HL-60 (cell line): ENCODE results near the gene TPT1.
"Not testable (repeated sequence)": the region's sequence is repeated elsewhere in the genome, so short reads cannot be mapped to it uniquely, and the experiment has no call there.

ENCODE experiments used
- CTCF ChIP-seq: IDR thresholded peaks from one replicate; pipeline ENCODE4 v1.5.1; 2011; ENCODE audit warnings: low read length, control low read depth, inconsistent platforms; ENCODE audit not compliant: insufficient read depth
- GABPA ChIP-seq: IDR thresholded peaks from 2 replicates; pipeline ENCODE4 v1.6.1; 2012; ENCODE audit warnings: low read depth
- POLR2AphosphoS5 ChIP-seq: IDR thresholded peaks from 2 replicates; pipeline ENCODE4 v1.6.1; 2012; ENCODE audit warnings: low read depth
- REST ChIP-seq: IDR thresholded peaks from 2 replicates; pipeline ENCODE4 v1.6.1; 2012; ENCODE audit warnings: low read depth; ENCODE audit not compliant: insufficient replicate concordance
- SPI1 ChIP-seq: IDR thresholded peaks from 2 replicates; pipeline ENCODE4 v1.6.1; 2012; ENCODE audit warnings: low read depth, mild to moderate bottlenecking, borderline replicate concordance

- not testable (repeated sequence) for TF ChIP-seq CTCF, REST, POLR2AphosphoS5, GABPA, SPI1
Observed at GRCh38 chr13:45342668-45343067, 1.7 kb upstream of the TPT1 start.
